Neural cell (in vitro differentiated cells): ENCODE measurements around the gene ALPG. TPM values are rescaled to one million over a fixed set of nuclear protein-coding genes. Genes with fewer than 3 reads are reported as not detected.

Source experiments
- H2AFZ ChIP-seq: fragments of 200-600, 300-800 bp; sonication (generic), shearing (Covaris generic); 2 replicates; pipeline ENCODE4 v1.6.0; 2014; ENCODE audit warnings: low read depth, mild to moderate bottlenecking, antibody characterized with exemption, low read length, moderate library complexity
- H3F3A ChIP-seq: fragments of 200-600 bp; shearing (Covaris generic); 2 replicates; pipeline ENCODE4 v1.6.1; 2016; ENCODE audit warnings: mild to moderate bottlenecking, moderate library complexity, mixed read lengths, antibody characterized with exemption, low read length; ENCODE audit not compliant: insufficient read depth, poor library complexity, severe bottlenecking
- H3K27ac ChIP-seq: fragments of 200-600, 300-800 bp; sonication (generic), shearing (Covaris generic); 2 replicates; pipeline ENCODE4 v1.5.1; 2014; ENCODE audit warnings: mild to moderate bottlenecking, low read length, moderate library complexity
- H3K27me3 ChIP-seq: fragments of 300-800, 200-600 bp; sonication (generic), shearing (Covaris generic); 2 replicates; pipeline ENCODE4 v1.6.0; 2014; ENCODE audit warnings: mild to moderate bottlenecking, low read depth, low read length, moderate library complexity; ENCODE audit not compliant: insufficient read depth
- H3K36me3 ChIP-seq: fragments of 300-800, 200-600 bp; sonication (generic), shearing (Covaris generic); 2 replicates; pipeline ENCODE4 v1.5.1; 2014; ENCODE audit warnings: mild to moderate bottlenecking, antibody characterized with exemption, low read length, moderate library complexity; ENCODE audit not compliant: insufficient read depth
- H3K4me2 ChIP-seq: fragments of 300-800, 200-600 bp; sonication (generic), shearing (Covaris generic); 2 replicates; pipeline ENCODE4 v1.6.0; 2014; ENCODE audit warnings: mild to moderate bottlenecking, low read length
- H3K4me3 ChIP-seq: fragments of 300-800, 200-600 bp; sonication (generic), shearing (Covaris generic); 2 replicates; pipeline ENCODE4 v1.5.1; 2014; ENCODE audit warnings: mild to moderate bottlenecking, low read length, moderate library complexity
- H3K79me2 ChIP-seq: fragments of 200-600 bp; shearing (Covaris generic); replicated peaks from 2 replicates; pipeline ENCODE4 v1.6.0; 2014; ENCODE audit warnings: mild to moderate bottlenecking, low read length, moderate library complexity; ENCODE audit not compliant: insufficient read depth
- H3K9ac ChIP-seq: fragments of 300-800, 200-600 bp; sonication (generic), shearing (Covaris generic); 2 replicates; pipeline ENCODE4 v1.6.1; 2016; ENCODE audit warnings: mild to moderate bottlenecking, low read length, mixed read lengths
- H3K9me2 ChIP-seq: fragments of 200-600 bp; shearing (Covaris generic); 2 replicates; pipeline ENCODE4 v1.6.1; 2016; ENCODE audit warnings: mild to moderate bottlenecking, low read length, mixed read lengths; ENCODE audit not compliant: insufficient read depth
- H3K9me3 ChIP-seq: fragments of 200-600, 300-800 bp; sonication (generic), shearing (Covaris generic); 2 replicates; pipeline ENCODE4 v1.6.1; 2016; ENCODE audit warnings: mild to moderate bottlenecking, mixed run types, low read length, moderate library complexity, mixed read lengths
- H4K20me1 ChIP-seq: fragments of 200-600 bp; shearing (Covaris generic); 2 replicates; pipeline ENCODE4 v1.6.1; 2016; ENCODE audit warnings: mild to moderate bottlenecking, mixed run types; ENCODE audit not compliant: insufficient read depth
- CTCF ChIP-seq: fragments of 450-650 bp; IDR thresholded peaks from 2 replicates; pipeline ENCODE4 v1.5.1; 2014; ENCODE audit warnings: antibody characterized with exemption, mild to moderate bottlenecking, moderate library complexity; ENCODE audit not compliant: poor library complexity, severe bottlenecking
- EP300 ChIP-seq: fragments of 450-650 bp; conservative IDR thresholded peaks from 2 replicates; pipeline ENCODE4 v1.6.1; 2014; ENCODE audit warnings: antibody characterized with exemption, mild to moderate bottlenecking, moderate library complexity; ENCODE audit not compliant: poor library complexity, severe bottlenecking
- EZH2 ChIP-seq: fragments of 200-600, 300-800 bp; shearing (Covaris generic), sonication (generic); IDR thresholded peaks from 2 replicates; pipeline ENCODE4 v1.6.1; 2014; ENCODE audit warnings: antibody characterized with exemption, low read length, borderline replicate concordance, mild to moderate bottlenecking; ENCODE audit not compliant: insufficient read depth, poor library complexity, severe bottlenecking
- MXI1 ChIP-seq: fragments of 450-650 bp; conservative IDR thresholded peaks from 2 replicates; pipeline ENCODE4 v1.6.1; 2014; ENCODE audit warnings: antibody characterized with exemption, mild to moderate bottlenecking; ENCODE audit not compliant: poor library complexity, severe bottlenecking
- POLR2AphosphoS5 ChIP-seq: IDR thresholded peaks from 2 replicates; pipeline ENCODE4 v1.6.1; 2012
- RAD21 ChIP-seq: fragments of 450-650 bp; conservative IDR thresholded peaks from 2 replicates; pipeline ENCODE4 v1.6.1; 2014; ENCODE audit warnings: antibody characterized with exemption, mild to moderate bottlenecking, moderate library complexity
- SMC3 ChIP-seq: fragments of 450-650 bp; conservative IDR thresholded peaks from 2 replicates; pipeline ENCODE4 v1.6.1; 2014; ENCODE audit warnings: antibody characterized with exemption, mild to moderate bottlenecking, moderate library complexity; ENCODE audit not compliant: poor library complexity
- TAF1 ChIP-seq: IDR thresholded peaks from 2 replicates; pipeline ENCODE4 v1.6.1; 2012; ENCODE audit warnings: low read depth
- polyA plus RNA-seq: library from polyadenylated mRNA; depleted of rRNA; stranded (reverse); fragments of >200 nt; gene quantifications from 2 replicates; pipeline ENCODE4 v1.2.3, GENCODE V29; 2014
- TF ChIP-seq, protein P1 (sequence below): IDR thresholded peaks from 2 replicates; pipeline ENCODE4 v1.6.1; 2012; ENCODE audit warnings: borderline replicate concordance

Gene ALPG
- polyA plus RNA-seq, 1 donor from 2014 or later, result not detected

DNA sequence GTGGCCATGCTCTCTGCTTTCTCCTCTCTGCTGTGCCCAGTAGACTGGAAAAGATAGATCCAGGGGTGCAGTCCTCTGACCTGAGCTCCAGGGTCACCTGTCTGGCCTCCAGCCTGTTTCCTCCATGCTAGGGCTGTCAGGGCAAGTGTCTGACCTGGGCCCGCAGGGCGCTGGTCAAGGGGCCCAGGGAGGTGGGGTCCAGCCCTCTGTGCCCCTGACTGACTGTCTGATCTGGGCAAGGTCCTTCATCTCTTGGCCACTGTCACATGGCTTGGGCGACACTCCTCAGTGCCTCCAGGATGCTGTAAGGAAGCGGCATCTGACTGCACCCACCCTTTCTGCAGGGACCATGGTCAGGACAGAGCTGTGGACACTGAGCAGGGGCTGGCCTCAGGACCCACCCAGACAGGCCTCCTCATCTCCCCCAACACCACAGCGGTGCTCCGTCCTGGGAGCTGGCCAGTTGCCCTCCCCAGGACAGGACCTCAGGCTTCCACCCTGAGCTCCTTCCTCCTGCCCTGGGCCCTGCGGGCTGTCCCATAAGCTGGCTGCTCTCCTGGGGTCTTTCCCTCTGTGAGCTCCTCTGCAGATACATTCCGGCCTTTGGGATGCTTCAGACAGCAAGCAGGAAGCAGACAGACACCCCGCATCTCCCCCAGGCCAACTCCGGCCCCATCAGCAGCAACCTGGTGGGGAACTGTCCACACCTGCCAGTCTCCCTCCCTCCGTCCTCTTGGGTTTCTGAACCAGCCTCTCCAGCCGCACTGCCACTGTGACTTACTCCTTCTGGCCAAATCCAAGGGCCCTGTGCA lies 28.1 kb downstream of the ALPG start:
- no peaks in the 10 kb centered on the region for H3K27me3 ChIP-seq
- no peak overlapping the region for H3K9ac ChIP-seq
- H3K4me2 ChIP-seq, result no peak overlapping the region
- H3K79me2 ChIP-seq, result no peaks in the 10 kb centered on the region
- H3K9me3 ChIP-seq, result no peaks in the 10 kb centered on the region
- H3K9me2 ChIP-seq, result no peaks in the 10 kb centered on the region
- no peaks in the 10 kb centered on the region for H4K20me1 ChIP-seq
- TF ChIP-seq EZH2 (no peak), RAD21 (no peak), SMC3 (no peak), TAF1 (no peak), CTCF (no peak), MXI1 (no peak), EP300 (no peak)
- TF ChIP-seq, protein P1, sequence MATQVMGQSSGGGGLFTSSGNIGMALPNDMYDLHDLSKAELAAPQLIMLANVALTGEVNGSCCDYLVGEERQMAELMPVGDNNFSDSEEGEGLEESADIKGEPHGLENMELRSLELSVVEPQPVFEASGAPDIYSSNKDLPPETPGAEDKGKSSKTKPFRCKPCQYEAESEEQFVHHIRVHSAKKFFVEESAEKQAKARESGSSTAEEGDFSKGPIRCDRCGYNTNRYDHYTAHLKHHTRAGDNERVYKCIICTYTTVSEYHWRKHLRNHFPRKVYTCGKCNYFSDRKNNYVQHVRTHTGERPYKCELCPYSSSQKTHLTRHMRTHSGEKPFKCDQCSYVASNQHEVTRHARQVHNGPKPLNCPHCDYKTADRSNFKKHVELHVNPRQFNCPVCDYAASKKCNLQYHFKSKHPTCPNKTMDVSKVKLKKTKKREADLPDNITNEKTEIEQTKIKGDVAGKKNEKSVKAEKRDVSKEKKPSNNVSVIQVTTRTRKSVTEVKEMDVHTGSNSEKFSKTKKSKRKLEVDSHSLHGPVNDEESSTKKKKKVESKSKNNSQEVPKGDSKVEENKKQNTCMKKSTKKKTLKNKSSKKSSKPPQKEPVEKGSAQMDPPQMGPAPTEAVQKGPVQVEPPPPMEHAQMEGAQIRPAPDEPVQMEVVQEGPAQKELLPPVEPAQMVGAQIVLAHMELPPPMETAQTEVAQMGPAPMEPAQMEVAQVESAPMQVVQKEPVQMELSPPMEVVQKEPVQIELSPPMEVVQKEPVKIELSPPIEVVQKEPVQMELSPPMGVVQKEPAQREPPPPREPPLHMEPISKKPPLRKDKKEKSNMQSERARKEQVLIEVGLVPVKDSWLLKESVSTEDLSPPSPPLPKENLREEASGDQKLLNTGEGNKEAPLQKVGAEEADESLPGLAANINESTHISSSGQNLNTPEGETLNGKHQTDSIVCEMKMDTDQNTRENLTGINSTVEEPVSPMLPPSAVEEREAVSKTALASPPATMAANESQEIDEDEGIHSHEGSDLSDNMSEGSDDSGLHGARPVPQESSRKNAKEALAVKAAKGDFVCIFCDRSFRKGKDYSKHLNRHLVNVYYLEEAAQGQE, result no peak
- H3K4me3 ChIP-seq, result no peak overlapping the region
- H3F3A ChIP-seq, result no peaks in the 10 kb centered on the region
- no peak overlapping the region for H3K27ac ChIP-seq
- H3K36me3 ChIP-seq, result no peaks in the 10 kb centered on the region
- H2AFZ ChIP-seq, result no peak overlapping the region

DNA sequence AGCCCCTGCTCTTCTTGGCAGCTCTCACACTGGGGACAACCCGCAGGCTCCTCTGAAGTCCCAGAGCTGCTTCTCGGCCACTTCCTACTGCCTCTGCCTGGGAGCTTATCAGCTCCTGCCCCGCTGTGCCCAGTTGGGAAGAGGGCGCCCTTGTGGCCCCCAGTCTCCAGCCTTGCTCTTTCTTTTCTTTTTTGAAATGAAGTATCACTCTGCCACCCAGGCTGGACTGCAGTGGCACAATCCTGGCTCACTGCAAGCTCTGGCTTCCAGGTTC lies 28.7 kb downstream of the ALPG start:
- Histone ChIP-seq H2AFZ (no peak overlapping the region), H3K27ac (no peak overlapping the region), H4K20me1 (no peaks in the 10 kb centered on the region), H3K9me3 (no peaks in the 10 kb centered on the region), H3K79me2 (no peaks in the 10 kb centered on the region), H3F3A (no peaks in the 10 kb centered on the region), H3K9me2 (no peaks in the 10 kb centered on the region), H3K4me3 (no peak overlapping the region), H3K9ac (no peak overlapping the region), H3K27me3 (no peaks in the 10 kb centered on the region), H3K4me2 (no peak overlapping the region), H3K36me3 (no peaks in the 10 kb centered on the region)
- TF ChIP-seq MXI1, result no peak
- TF ChIP-seq CTCF, result no peak
- TF ChIP-seq, protein P1, result no peak
- no peak for TF ChIP-seq POLR2AphosphoS5
- TF ChIP-seq EZH2, result no peak
- TF ChIP-seq RAD21, result no peak
